HCT116 (cell line): ENCODE measurements around the gene SPI1. TPM values are rescaled to one million over a fixed set of nuclear protein-coding genes. Genes with fewer than 3 reads are reported as not detected.
"Not testable (repeated sequence)": the region's sequence is repeated elsewhere in the genome, so short reads cannot be mapped to it uniquely, and the experiment has no call there.

Experiments
- ATAC-seq: fragments of 200-7000 bp; cut with Tn5 transposase; 2 replicates; pipeline ENCODE4 v1.9.1; 2020; ENCODE audit warnings: mild to moderate bottlenecking, moderate library complexity
- BruUV-seq: library from RNA; stranded (reverse); fragments of 400-500 nt; replicated peaks from 2 replicates; lab custom pipeline; 2021; lab: Mats Ljungman, UMichigan
- CTCF ChIA-PET: fragments of 300-600 bp; sonication (Branson Sonifier 250); formaldehyde crosslinking; loops from one replicate; lab custom pipeline; 2021; ENCODE audit warnings: antibody characterized with exemption; lab: Charles Lee
- POLR2A ChIA-PET: fragments of 300-600, 350-600 bp; sonication (Branson Sonifier 250); formaldehyde crosslinking; loops from one replicate; lab custom pipeline; 2021; ENCODE audit warnings: antibody characterized with exemption; lab: Charles Lee
- RAD21 ChIA-PET, 2 experiments: fragments of 300-600 bp; sonication (Branson Sonifier 250); formaldehyde crosslinking; loops; one replicate each; lab custom pipeline; 2023; ENCODE audit warnings: low total read pairs in 2 of 2; ENCODE audit not compliant: uncharacterized antibody in 2 of 2, unreplicated experiment in 2 of 2, low non-redundant PET in 1 of 2; lab: Charles Lee
- DNase-seq: peaks from one replicate; pipeline ENCODE4 v3.0.0-alpha.2; 2010; ENCODE audit warnings: low read depth, low spot score
- H2AFZ ChIP-seq: fragments of 200-600 bp; shearing (Covaris generic), sonication (generic); 2 replicates; pipeline ENCODE4 v1.6.1; 2017; ENCODE audit warnings: low read depth, mixed run types, mixed read lengths, antibody characterized with exemption, low read length; ENCODE audit not compliant: poor library complexity, severe bottlenecking
- H3K27ac ChIP-seq: 2 replicates; pipeline ENCODE4 v1.5.1; 2012; ENCODE audit warnings: low read depth, low read length
- H3K27me3 ChIP-seq: fragments of 200-600 bp; sonication (generic); 2 replicates; pipeline ENCODE4 v1.6.1; 2016; ENCODE audit warnings: mixed run types, low read length, mixed read lengths; ENCODE audit not compliant: insufficient read depth
- H3K36me3 ChIP-seq, 2 experiments: fragments of 200-500 bp in 1 of 2; fragments of 200-600 bp in 1 of 2; sonication (Bioruptor generic) in 1 of 2; sonication (generic) in 1 of 2; 2 replicates each; pipeline versions ENCODE4 v1.5.1 to v1.6.1; 2014 to 2016; ENCODE audit warnings: low read length in 2 of 2, inconsistent platforms in 1 of 2, mixed read lengths in 1 of 2, mixed run types in 1 of 2; ENCODE audit not compliant: insufficient read depth in 2 of 2, control insufficient read depth in 1 of 2
- H3K4me1 ChIP-seq, 2 experiments: fragments of 200-600 bp in 1 of 2; sonication (generic) in 1 of 2; 2 replicates each; pipeline versions ENCODE4 v1.5.1 to v1.6.1; 2012 to 2017; ENCODE audit warnings: low read length in 2 of 2, inconsistent platforms in 1 of 2, mild to moderate bottlenecking in 1 of 2, mixed read lengths in 1 of 2, mixed run types in 1 of 2, moderate library complexity in 1 of 2; ENCODE audit not compliant: insufficient read depth in 2 of 2, control insufficient read depth in 1 of 2
- H3K4me2 ChIP-seq: fragments of 200-600 bp; sonication (generic); 2 replicates; pipeline ENCODE4 v1.6.1; 2017; ENCODE audit warnings: mixed run types, low read length, mixed read lengths
- H3K4me3 ChIP-seq, 2 experiments: fragments of 200-600 bp in 1 of 2; sonication (generic) in 1 of 2; replicated peaks in 1 of 2; 2 replicates each; pipeline ENCODE4 v1.5.1; 2011 to 2016; ENCODE audit warnings: low read length in 2 of 2, control low read depth in 1 of 2, low read depth in 1 of 2, mild to moderate bottlenecking in 1 of 2, mixed read lengths in 1 of 2, mixed run types in 1 of 2
- H3K79me2 ChIP-seq: fragments of 200-600 bp; sonication (generic); 2 replicates; pipeline ENCODE4 v1.6.1; 2017; ENCODE audit warnings: mild to moderate bottlenecking, mixed run types, low read length, moderate library complexity, mixed read lengths; ENCODE audit not compliant: insufficient read depth
- H3K9ac ChIP-seq: fragments of 200-600 bp; sonication (generic); 2 replicates; pipeline ENCODE4 v1.6.1; 2016; ENCODE audit warnings: low read length, mixed read lengths
- H3K9me2 ChIP-seq: fragments of 200-600 bp; sonication (generic), shearing (Covaris generic); 2 replicates; pipeline ENCODE4 v1.6.1; 2017; ENCODE audit warnings: mixed run types, mild to moderate bottlenecking, moderate library complexity; ENCODE audit not compliant: insufficient read depth
- H3K9me3 ChIP-seq, 2 experiments: fragments of 200-500 bp in 1 of 2; fragments of 200-600 bp in 1 of 2; sonication (Bioruptor generic) in 1 of 2; sonication (generic) in 1 of 2; 2 replicates each; pipeline ENCODE4 v1.6.1; 2014 to 2017; ENCODE audit warnings: low read length in 2 of 2, mixed read lengths in 2 of 2, inconsistent platforms in 1 of 2, low read depth in 1 of 2, mild to moderate bottlenecking in 1 of 2, mixed run types in 1 of 2, moderate library complexity in 1 of 2; ENCODE audit not compliant: control insufficient read depth in 1 of 2, insufficient read depth in 1 of 2
- H4K20me1 ChIP-seq: fragments of 200-600 bp; sonication (generic), shearing (Covaris generic); 2 replicates; pipeline ENCODE4 v1.6.1; 2017; ENCODE audit warnings: mixed run types, mild to moderate bottlenecking, moderate library complexity; ENCODE audit not compliant: insufficient read depth
- CTCF ChIP-seq, 3 experiments: fragments of 200-600 bp in 1 of 3; sonication (generic) in 1 of 3; IDR thresholded peaks in 2 of 3; conservative IDR thresholded peaks in 1 of 3; 2 replicates each; pipeline ENCODE4 v1.5.1; 2012 to 2017; ENCODE audit warnings: low read depth in 2 of 3, low read length in 2 of 3, antibody characterized with exemption in 1 of 3, borderline replicate concordance in 1 of 3, control low read depth in 1 of 3, mild to moderate bottlenecking in 1 of 3, mixed read lengths in 1 of 3, mixed run types in 1 of 3, moderate library complexity in 1 of 3; ENCODE audit not compliant: insufficient read depth in 1 of 3
- POLR2AphosphoS5 ChIP-seq: IDR thresholded peaks from 2 replicates; pipeline ENCODE4 v1.6.1; 2011; ENCODE audit warnings: mild to moderate bottlenecking, low read depth, low read length, moderate library complexity
- RAD21 ChIP-seq: IDR thresholded peaks from 2 replicates; pipeline ENCODE4 v1.6.1; 2012; ENCODE audit warnings: low read depth, mild to moderate bottlenecking
- TCF7L2 ChIP-seq: IDR thresholded peaks from 2 replicates; pipeline ENCODE4 v1.7.0; 2011; ENCODE audit warnings: borderline replicate concordance, inconsistent platforms; ENCODE audit not compliant: insufficient read depth, insufficient read length; ENCODE audit errors: extremely low read depth
- intact Hi-C: fragments of 100-400 bp; cut with micrococcal nuclease; formaldehyde crosslinking; loops from 2 replicates; pipeline ENCODE4 v1.10.0; 2022
- total RNA-seq: library from RNA; stranded (reverse); gene quantifications from one replicate; pipeline ENCODE4 v1.2.1, GENCODE V29; 2021; ENCODE audit not compliant: unreplicated experiment

Gene SPI1
- total RNA-seq, 1 experiment from 2014 or later: 0.32 TPM

GRCh38 chr11:47317064-47317828 lies 61.1 kb downstream of the SPI1 start (continued):
- TF ChIP-seq CTCF (IDR thresholded peaks at IDR 0.05 in 2 of 3, conservative IDR thresholded peaks at IDR 0.05 in 1 of 3; ENCODE audit: borderline replicate concordance in 1 of 3, insufficient read depth in 1 of 3, low read depth in 2 of 3, low read length in 2 of 3) (no peak), TCF7L2 (no peak), RAD21 (no peak), POLR2AphosphoS5 (no peak)

GRCh38 chr11:47316501-47316900 lies 61.8 kb downstream of the SPI1 start:
- ATAC-seq, H4K20me1 ChIP-seq, H3K4me1 ChIP-seq, H3K9me3 ChIP-seq, DNase-seq, POLR2A ChIA-PET, H3K4me2 ChIP-seq, H3K4me3 ChIP-seq, H3K79me2 ChIP-seq, H2AFZ ChIP-seq, CTCF ChIA-PET, H3K27me3 ChIP-seq, RAD21 ChIA-PET, H3K27ac ChIP-seq, H3K9me2 ChIP-seq, intact Hi-C loops, H3K9ac ChIP-seq, BruUV-seq: not testable (repeated sequence)
- H3K36me3 ChIP-seq: peaks cover 8 to 28% of the 10 kb centered on the region in 2 experiments; a peak in 3 of 4 replicates
